Common myeloid progenitor, CD34-positive (primary cell): ENCODE results near the gene TTLL12.
A peak's percentile ranks its signal among the peaks of the same experiment; 100 is the strongest.

Experiments used
- CTCF ChIA-PET: fragments of 350-600 bp; sonication (Branson Sonifier 250); formaldehyde crosslinking; loops from one replicate; lab custom pipeline; 2021; ENCODE audit warnings: antibody characterized with exemption; lab: Charles Lee
- POLR2A ChIA-PET: fragments of 350-600 bp; sonication (Branson Sonifier 250); formaldehyde crosslinking; loops from one replicate; lab custom pipeline; 2021; ENCODE audit warnings: antibody characterized with exemption; lab: Charles Lee
- DNase-seq, 3 donors: peaks; one replicate each; pipeline versions ENCODE4 v3.0.0 to v3.0.0-alpha.2; 2013
- H3K27ac ChIP-seq, 2 experiments: 1 replicate in 1 of 2; 2 replicates in 1 of 2; pipeline ENCODE4 v1.7.0; 2013; ENCODE audit warnings: inconsistent platforms in 2 of 2, low read length in 2 of 2, mild to moderate bottlenecking in 2 of 2, low read depth in 1 of 2, moderate library complexity in 1 of 2; ENCODE audit not compliant: severe bottlenecking in 2 of 2, insufficient read depth in 1 of 2, poor library complexity in 1 of 2
- H3K27me3 ChIP-seq, 5 experiments: replicated peaks in 2 of 5; 1 replicate in 3 of 5; 2 replicates in 2 of 5; pipeline versions ENCODE4 v1.6.1 to v1.7.0; 2013; ENCODE audit warnings: low read length in 4 of 5, mild to moderate bottlenecking in 2 of 5, moderate library complexity in 2 of 5, inconsistent platforms in 1 of 5; ENCODE audit not compliant: insufficient read depth in 5 of 5, control insufficient read depth in 4 of 5
- H3K36me3 ChIP-seq, 4 experiments: 1 replicate in 2 of 4; 2 replicates in 2 of 4; pipeline versions ENCODE4 v1.6.1 to v1.7.0; 2013; ENCODE audit warnings: low read length in 3 of 4, control low read depth in 1 of 4, mild to moderate bottlenecking in 1 of 4; ENCODE audit not compliant: control insufficient read depth in 4 of 4, insufficient read depth in 4 of 4
- H3K4me1 ChIP-seq, 4 experiments: 1 replicate in 3 of 4; 2 replicates in 1 of 4; pipeline versions ENCODE4 v1.6.1 to v1.7.1; 2013; ENCODE audit warnings: low read length in 3 of 4, mild to moderate bottlenecking in 3 of 4, control low read depth in 1 of 4, inconsistent platforms in 1 of 4, moderate library complexity in 1 of 4; ENCODE audit not compliant: control insufficient read depth in 4 of 4, insufficient read depth in 4 of 4; ENCODE audit errors: control extremely low read depth in 1 of 4
- H3K4me3 ChIP-seq, 7 experiments: 1 replicate in 4 of 7; 2 replicates in 3 of 7; pipeline versions ENCODE4 v1.5.1 to v1.7.0; 2013; ENCODE audit warnings: mild to moderate bottlenecking in 7 of 7, low read length in 6 of 7, moderate library complexity in 6 of 7, inconsistent platforms in 2 of 7, low read depth in 2 of 7, control low read depth in 1 of 7; ENCODE audit not compliant: insufficient read depth in 4 of 7, control insufficient read depth in 1 of 7; ENCODE audit errors: extremely low read depth in 1 of 7
- H3K9me3 ChIP-seq, 5 experiments: 1 replicate in 4 of 5; 2 replicates in 1 of 5; pipeline versions ENCODE4 v1.6.1 to v1.7.1; 2013; ENCODE audit warnings: low read length in 4 of 5, mild to moderate bottlenecking in 2 of 5, inconsistent platforms in 1 of 5, low read depth in 1 of 5, moderate library complexity in 1 of 5; ENCODE audit not compliant: control insufficient read depth in 4 of 5, insufficient read depth in 2 of 5; ENCODE audit errors: control extremely low read depth in 1 of 5
- WGBS: methylation state at CpG from one replicate; pipeline ENCODE4 v1.1.5; 2013; ENCODE audit not compliant: insufficient coverage; 5-methylcytosine and 5-hydroxymethylcytosine counted together

The TTLL12 gene

GRCh38 chr22:43131773-43132501 lies 55.0 kb downstream of the TTLL12 start:
- Histone ChIP-seq H3K4me1 (peaks cover 2 to 39% (median 34%) of the 10 kb centered on the region in 4 experiments), H3K4me3 (no peak overlapping the region), H3K27ac (no peak overlapping the region), H3K9me3 (no peaks in the 10 kb centered on the region), H3K27me3 (no peaks in the 10 kb centered on the region), H3K36me3 (peaks cover 13 to 51% (median 37%) of the 10 kb centered on the region in 4 experiments)
- no peak for DNase-seq
- POLR2A ChIA-PET, result interaction anchor here (0.5 kb wide), 1 partner anchor 157 kb away, joined by 4 read pairs; no protein-coding TSS in a partner anchor
- CTCF ChIA-PET, result interaction anchor here (0.6 kb wide), 1 partner anchor 26 kb away, joined by 3 read pairs; no protein-coding TSS in a partner anchor
- 95% methylated on average over 14 of the region's 17 CpGs for WGBS

DNA sequence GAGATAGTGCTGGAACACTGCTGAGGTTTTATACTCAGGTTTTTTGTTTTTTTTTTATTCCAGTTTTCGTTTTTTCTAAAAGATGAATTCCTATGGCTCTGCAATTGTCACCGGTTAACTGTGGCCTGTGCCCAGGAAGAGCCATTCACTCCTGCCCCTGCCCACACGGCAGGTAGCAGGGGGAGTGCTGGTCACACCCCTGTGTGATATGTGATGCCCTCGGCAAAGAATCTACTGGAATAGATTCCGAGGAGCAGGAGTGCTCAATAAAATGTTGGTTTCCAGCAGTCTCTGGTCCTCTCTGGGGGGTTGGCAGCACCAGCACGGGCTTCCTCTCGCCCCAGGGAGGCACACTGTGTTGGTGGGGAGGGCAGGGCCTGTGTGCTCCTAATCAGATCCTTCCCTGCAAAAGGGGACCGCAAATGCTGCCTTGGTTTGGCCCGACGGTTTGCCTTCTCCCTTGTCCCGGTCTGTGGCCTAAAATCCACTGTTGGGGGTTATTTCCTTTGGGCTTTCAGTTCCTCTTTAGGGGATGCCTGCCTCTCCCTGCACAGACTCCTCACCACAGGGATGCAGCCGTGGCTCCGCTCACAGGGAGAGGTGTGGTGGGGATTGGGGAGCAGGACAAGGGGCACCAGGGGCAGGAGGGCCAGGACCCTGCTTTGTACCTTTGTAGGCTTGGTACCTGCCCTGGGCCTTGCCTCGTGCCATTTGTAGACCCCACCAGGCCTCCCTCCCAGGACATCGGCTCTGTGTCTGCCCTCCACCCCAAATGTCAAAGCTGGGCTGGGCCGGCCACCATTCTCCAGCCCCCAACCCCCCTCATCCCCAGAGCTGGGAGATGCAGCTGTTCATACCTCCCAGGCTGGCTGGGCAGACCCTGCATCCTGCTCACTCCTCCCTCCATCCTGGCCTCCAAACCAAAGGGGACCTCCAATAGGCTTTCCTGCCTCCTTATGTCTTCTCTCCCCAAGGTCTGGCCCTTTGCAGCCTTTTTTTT lies 57.2 kb downstream of the TTLL12 start:
- ChIA-PET POLR2A (no interaction called here), CTCF (no interaction called here)
- no peaks in the 10 kb centered on the region for H3K27me3 ChIP-seq
- H3K4me1 ChIP-seq, result peaks cover 2 to 36% (median 33%) of the 10 kb centered on the region in 4 experiments
- no peak for DNase-seq
- H3K27ac ChIP-seq, result no peak overlapping the region
- H3K36me3 ChIP-seq, result peaks cover 9 to 33% (median 26%) of the 10 kb centered on the region in 4 experiments
- WGBS, result 72% methylated on average over 12 of the region's 16 CpGs
- H3K9me3 ChIP-seq, result no peaks in the 10 kb centered on the region
- no peak overlapping the region for H3K4me3 ChIP-seq

- ChIA-PET POLR2A (no interaction called here), CTCF (no interaction called here)
- 78% methylated on average over 16 of the region's 20 CpGs for WGBS
- peaks cover 2 to 36% (median 33%) of the 10 kb centered on the region in 4 experiments for H3K4me1 ChIP-seq
- peak in 1 of 3 donors; percentile 55 for DNase-seq
- H3K9me3 ChIP-seq, result no peaks in the 10 kb centered on the region
- no peaks in the 10 kb centered on the region for H3K27me3 ChIP-seq
- H3K27ac ChIP-seq, result no peak overlapping the region
- H3K36me3 ChIP-seq, result peaks cover 7 to 26% (median 20%) of the 10 kb centered on the region in 4 experiments
- peak overlapping the region in 1 of 7 experiments; percentile 28 for H3K4me3 ChIP-seq
Observed at GRCh38 chr22:43128928-43129424, 58.0 kb downstream of the TTLL12 start.

DNA sequence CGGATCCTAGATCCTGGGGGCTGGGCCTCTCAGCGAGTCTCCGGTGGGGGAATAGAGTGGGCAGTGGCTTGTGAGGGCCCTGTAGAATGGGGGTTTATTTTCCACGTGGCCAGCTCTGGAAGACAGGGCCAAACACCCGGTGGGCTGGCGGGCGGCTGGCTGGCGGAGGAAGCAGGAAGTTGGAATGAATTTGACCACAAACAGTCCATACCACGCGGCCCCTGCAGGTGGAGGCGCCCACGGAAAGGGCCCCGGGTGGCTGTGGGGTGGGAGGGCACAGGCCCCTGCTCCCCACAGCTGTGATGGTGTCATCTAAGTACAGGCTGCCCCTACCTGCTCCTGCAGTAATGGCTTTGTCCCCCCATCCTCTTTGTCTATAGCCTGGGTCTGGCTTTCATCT lies 58.8 kb downstream of the TTLL12 start:
- WGBS, result 3% methylated on average over 8 of the region's 13 CpGs
- Histone ChIP-seq H3K27me3 (no peaks in the 10 kb centered on the region), H3K27ac (no peak overlapping the region), H3K4me3 (peak overlapping the region in 2 of 7 experiments; percentile 11 to 33), H3K36me3 (peaks cover 4 to 22% (median 17%) of the 10 kb centered on the region in 4 experiments), H3K9me3 (no peaks in the 10 kb centered on the region), H3K4me1 (peaks cover 2 to 36% (median 33%) of the 10 kb centered on the region in 4 experiments)
- ChIA-PET POLR2A (no interaction called here), CTCF (interaction anchor here (0.5 to 1.5 kb wide), 4 partner anchors 11 to 102 kb away, joined by 3 read pairs; no protein-coding TSS in a partner anchor)
- peak in 2 of 3 donors; percentile 54 to 70 for DNase-seq

- POLR2A ChIA-PET, result no interaction called here
- CTCF ChIA-PET, result interaction anchor here (0.9 to 1.8 kb wide), 4 partner anchors 11 to 102 kb away, joined by 3 to 5 read pairs (median 3); no protein-coding TSS in a partner anchor
- no peak overlapping the region for H3K4me3 ChIP-seq
- H3K4me1 ChIP-seq, result peaks cover 2 to 36% (median 33%) of the 10 kb centered on the region in 4 experiments
- peaks cover 4 to 15% (median 11%) of the 10 kb centered on the region in 4 experiments for H3K36me3 ChIP-seq
- H3K27me3 ChIP-seq, result no peaks in the 10 kb centered on the region
- no peaks in the 10 kb centered on the region for H3K9me3 ChIP-seq
- 93% methylated on average over 17 of the region's 17 CpGs for WGBS
- H3K27ac ChIP-seq, result no peak overlapping the region
- no peak for DNase-seq
Observed at GRCh38 chr22:43127166-43127908, 59.6 kb downstream of the TTLL12 start.

GRCh38 chr22:43126501-43127165 lies 60.3 kb downstream of the TTLL12 start:
- CTCF ChIA-PET, result interaction anchor here (1.0 to 1.8 kb wide), 3 partner anchors 11 to 103 kb away, joined by 3 to 5 read pairs (median 3); no protein-coding TSS in a partner anchor
- Histone ChIP-seq H3K9me3 (no peaks in the 10 kb centered on the region), H3K4me3 (no peak overlapping the region), H3K27ac (no peak overlapping the region), H3K27me3 (no peaks in the 10 kb centered on the region), H3K36me3 (peaks cover 2 to 8% (median 5%) of the 10 kb centered on the region in 4 experiments), H3K4me1 (peaks cover 2 to 39% (median 33%) of the 10 kb centered on the region in 4 experiments)
- DNase-seq, result no peak
- 79% methylated on average over 2 of the region's 5 CpGs for WGBS
- POLR2A ChIA-PET, result interaction anchor here (0.6 to 0.7 kb wide), 2 partner anchors 10 to 797 kb away, joined by 3 read pairs; no protein-coding TSS in a partner anchor
